Activated CD4-positive, alpha-beta memory T cell treated with anti-CD3 and anti-CD28 coated beads, Interleukin-2, amount 10 ng/mL, durations not matched to agents 7 days and 5 days (primary cell): Measurements from ENCODE around the gene MYL4. TPM values are rescaled to one million over a fixed set of nuclear protein-coding genes. Genes with fewer than 3 reads are reported as not detected.

Experiments used
- CTCF ChIA-PET: fragments of 350-600 bp; sonication (Branson Sonifier 250); formaldehyde crosslinking; loops from one replicate; lab custom pipeline; 2021; ENCODE audit warnings: antibody characterized with exemption, inconsistent platforms; lab: Charles Lee
- POLR2A ChIA-PET: fragments of 350-600 bp; sonication (Branson Sonifier 250); formaldehyde crosslinking; loops from one replicate; lab custom pipeline; 2021; ENCODE audit warnings: antibody characterized with exemption; lab: Charles Lee
- DNase-seq: peaks from one replicate; pipeline ENCODE4 v3.0.0-alpha.2; 2020
- H3K27ac Mint-ChIP-seq: one replicate; pipeline ENCODE4 v1.8.0; 2021; ENCODE audit warnings: mild to moderate bottlenecking, mixed read lengths
- H3K27me3 Mint-ChIP-seq: one replicate; pipeline ENCODE4 v1.8.0; 2021; ENCODE audit warnings: mixed read lengths
- H3K36me3 Mint-ChIP-seq: one replicate; pipeline ENCODE4 v1.8.0; 2021; ENCODE audit warnings: low read depth, mixed read lengths
- H3K4me1 Mint-ChIP-seq: one replicate; pipeline ENCODE4 v1.8.0; 2021; ENCODE audit warnings: mixed read lengths
- H3K4me3 Mint-ChIP-seq: one replicate; pipeline ENCODE4 v1.8.0; 2021; ENCODE audit warnings: mild to moderate bottlenecking, mixed read lengths
- H3K9me3 Mint-ChIP-seq: one replicate; pipeline ENCODE4 v1.8.0; 2021; ENCODE audit warnings: mixed read lengths
- total RNA-seq, 2 experiments: library from RNA; stranded (reverse); gene quantifications; one replicate each; pipeline ENCODE4 v1.2.3, GENCODE V29; 2021

MYL4 gene
- total RNA-seq, 2 experiments from 2014 or later: not detected

DNA sequence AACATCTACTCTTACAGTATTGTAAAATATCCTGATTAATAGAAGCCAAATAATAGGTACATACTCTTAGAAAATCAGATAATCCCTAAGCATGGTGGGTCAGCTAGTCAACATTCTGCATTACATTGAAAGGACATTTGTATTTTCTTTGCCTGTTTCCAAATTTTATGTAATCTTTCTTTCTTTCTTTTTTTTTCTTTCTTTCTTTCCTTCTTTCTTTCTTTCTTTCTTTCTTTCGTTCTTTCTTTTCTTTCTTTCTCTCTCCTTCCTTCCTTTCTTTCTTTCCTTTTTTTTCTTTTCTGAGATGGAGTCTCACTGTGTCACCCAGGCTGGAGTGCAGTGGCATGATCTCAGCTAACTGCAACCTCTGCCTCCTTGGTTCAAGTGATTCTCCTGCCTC is 63.3 kb downstream of the MYL4 start:
- H3K36me3 Mint-ChIP-seq: peaks cover 8% of the 10 kb centered on the region
- DNase-seq: no peak
- ChIA-PET POLR2A (no interaction called here), CTCF (interaction anchor here (0.7 kb wide), 1 partner anchor 112 kb away, joined by 3 read pairs; no protein-coding TSS in a partner anchor)
- H3K9me3 Mint-ChIP-seq: peaks cover 10% of the 10 kb centered on the region
- no peak overlapping the region for H3K27ac Mint-ChIP-seq
- H3K27me3 Mint-ChIP-seq: peaks cover 19% of the 10 kb centered on the region
- no peak overlapping the region for H3K4me3 Mint-ChIP-seq
- H3K4me1 Mint-ChIP-seq: no peaks in the 10 kb centered on the region

DNA sequence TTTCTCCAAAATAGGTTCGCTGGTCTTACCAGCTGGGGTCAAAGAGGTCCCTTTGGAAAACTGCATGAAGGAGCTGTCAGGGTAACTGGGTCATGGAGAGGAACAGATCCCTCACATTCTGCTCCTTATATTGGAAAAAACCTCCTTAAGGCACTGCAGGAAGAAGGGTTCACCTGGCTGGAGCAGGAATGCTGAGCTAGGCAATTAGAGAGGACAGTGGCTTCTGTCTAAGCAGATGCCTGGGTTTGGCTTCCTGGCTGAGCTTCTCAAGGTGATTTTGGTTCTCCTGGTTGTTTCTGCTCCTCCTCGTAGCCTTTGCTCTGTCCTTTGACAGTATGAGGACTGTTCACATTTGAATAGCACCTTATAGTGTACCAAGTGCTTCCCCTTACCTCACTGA is 64.1 kb downstream of the MYL4 start:
- H3K4me3 Mint-ChIP-seq: no peak overlapping the region
- peaks cover 19% of the 10 kb centered on the region for H3K27me3 Mint-ChIP-seq
- no peak for DNase-seq
- peaks cover 6% of the 10 kb centered on the region for H3K9me3 Mint-ChIP-seq
- no peaks in the 10 kb centered on the region for H3K4me1 Mint-ChIP-seq
- peaks cover 5% of the 10 kb centered on the region for H3K36me3 Mint-ChIP-seq
- ChIA-PET POLR2A (no interaction called here), CTCF (no interaction called here)
- H3K27ac Mint-ChIP-seq: no peak overlapping the region

Other genes starting within 250 kb of the MYL4 start
- not detected for gene RPRML, start 230.1 kb upstream of the MYL4 start, total RNA-seq
- 100 to 1,000 TPM; 138 to 140 TPM for gene CDC27, start 20.1 kb upstream of the MYL4 start, total RNA-seq
- 1 to 10 TPM; 1.9 to 2.2 TPM for gene ITGB3, start 44.5 kb downstream of the MYL4 start, total RNA-seq
- 1 to 10 TPM; 5.7 to 6.4 TPM for gene EFCAB13, start 114.6 kb downstream of the MYL4 start, total RNA-seq